HG03064 (cell line): ENCODE data around the gene TRPM4.
"Not testable (repeated sequence)": the region's sequence is repeated elsewhere in the genome, so short reads cannot be mapped to it uniquely, and the experiment has no call there.

Experiments used
- ATAC-seq: cut with Tn5 transposase; IDR thresholded peaks from one replicate; pipeline ENCODE4 v1.9.1; 2021; ENCODE audit warnings: low read depth; ENCODE audit not compliant: unreplicated experiment

The TRPM4 gene

GRCh38 chr19:49186108-49186507, 28.5 kb downstream of the TRPM4 start:
- ATAC-seq, result no peak

GRCh38 chr19:49188626-49189200, 31.1 kb downstream of the TRPM4 start:
- no peak for ATAC-seq

DNA sequence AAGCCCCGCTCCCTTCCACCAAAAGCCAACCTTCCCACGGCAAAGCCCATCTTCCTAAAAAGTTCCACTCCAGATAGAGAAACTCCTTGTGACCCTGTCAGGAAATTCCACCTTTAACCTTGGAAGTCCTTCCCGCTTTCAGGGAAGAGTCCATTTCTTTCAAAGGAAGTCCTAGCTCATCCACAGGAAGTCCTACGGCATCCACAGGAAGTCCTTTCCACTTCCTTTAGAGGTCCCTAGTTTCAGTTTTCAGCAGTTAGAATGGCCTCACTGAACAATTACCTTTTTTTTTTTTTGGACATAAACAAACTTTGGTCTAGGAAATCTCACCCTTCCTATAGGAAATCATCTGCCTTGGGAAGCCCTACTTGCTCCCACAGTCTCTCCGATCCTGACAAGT, 31.7 kb downstream of the TRPM4 start:
- ATAC-seq, result no peak

- ATAC-seq, result no peak
Measured at GRCh38 chr19:49190781-49191180, 33.2 kb downstream of the TRPM4 start.

DNA sequence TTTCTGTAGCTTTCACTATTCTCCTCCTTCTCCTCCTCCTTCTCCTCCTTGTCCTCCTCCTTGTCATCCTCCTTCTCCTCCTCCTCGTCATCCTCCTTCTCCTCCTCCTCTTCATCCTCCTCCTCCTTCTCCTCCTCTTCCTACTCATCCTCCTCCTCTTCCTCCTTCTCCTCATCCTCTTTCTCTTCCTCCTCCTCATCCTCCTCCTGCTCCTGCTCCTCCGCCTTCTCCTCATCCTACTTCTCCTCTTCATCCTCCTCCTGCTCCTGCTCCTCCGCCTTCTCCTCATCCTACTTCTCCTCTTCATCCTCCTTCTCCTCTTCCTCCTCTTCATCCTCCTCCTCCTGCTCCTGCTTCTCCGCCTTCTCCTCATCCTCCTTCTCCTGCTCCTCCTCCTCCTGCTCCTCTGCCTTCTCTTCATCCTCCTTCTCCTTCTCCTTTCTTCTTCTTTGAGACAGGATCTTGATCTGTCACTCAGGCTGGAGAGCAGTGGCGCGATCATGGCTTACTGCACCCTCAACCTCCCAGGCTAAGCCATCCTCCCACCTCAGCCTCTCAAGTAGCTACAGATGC, 36.3 kb downstream of the TRPM4 start:
- ATAC-seq, result no peak

DNA sequence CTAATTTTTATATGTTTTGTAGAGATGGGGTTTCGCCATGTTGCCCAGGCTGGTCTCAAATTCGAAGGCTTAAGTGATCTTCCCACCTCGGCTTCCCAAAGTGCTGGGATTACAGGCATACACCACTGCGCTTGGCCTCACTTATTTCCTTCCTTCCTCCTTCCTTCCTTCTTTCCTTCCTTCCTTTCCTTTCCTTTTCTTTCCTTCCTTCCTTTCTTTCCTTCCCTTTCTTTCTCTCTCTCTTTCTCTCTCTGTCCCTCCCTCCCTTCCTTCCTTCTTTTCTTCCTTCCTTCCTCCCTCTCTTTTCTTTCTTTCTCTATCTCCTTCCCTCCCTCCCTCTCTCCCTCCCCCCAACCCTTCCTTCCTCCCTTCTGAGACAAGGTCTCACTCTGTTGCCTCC, 36.8 kb downstream of the TRPM4 start:
- no peak for ATAC-seq

DNA sequence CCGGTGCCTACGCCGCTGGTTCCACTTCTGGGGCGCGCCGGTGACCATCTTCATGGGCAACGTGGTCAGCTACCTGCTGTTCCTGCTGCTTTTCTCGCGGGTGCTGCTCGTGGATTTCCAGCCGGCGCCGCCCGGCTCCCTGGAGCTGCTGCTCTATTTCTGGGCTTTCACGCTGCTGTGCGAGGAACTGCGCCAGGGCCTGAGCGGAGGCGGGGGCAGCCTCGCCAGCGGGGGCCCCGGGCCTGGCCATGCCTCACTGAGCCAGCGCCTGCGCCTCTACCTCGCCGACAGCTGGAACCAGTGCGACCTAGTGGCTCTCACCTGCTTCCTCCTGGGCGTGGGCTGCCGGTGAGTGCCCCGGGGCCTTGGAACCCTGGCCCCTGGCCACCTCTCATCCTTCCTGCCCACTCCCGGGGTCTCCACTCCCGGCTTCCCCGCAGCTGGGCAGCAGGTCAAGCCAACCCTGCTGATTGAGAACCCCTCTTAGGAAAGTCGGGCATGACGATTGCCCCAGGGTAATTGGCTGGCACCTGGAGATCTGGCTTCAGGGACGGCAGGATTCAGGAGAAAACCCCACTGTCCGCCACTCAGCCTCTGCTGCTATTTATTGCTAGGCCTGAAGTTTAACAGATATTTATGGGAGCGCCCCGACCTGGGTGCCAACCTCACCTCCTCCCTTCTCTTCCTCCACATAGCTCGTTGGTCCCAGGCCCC, 39.1 kb downstream of the TRPM4 start:
- no peak for ATAC-seq

DNA sequence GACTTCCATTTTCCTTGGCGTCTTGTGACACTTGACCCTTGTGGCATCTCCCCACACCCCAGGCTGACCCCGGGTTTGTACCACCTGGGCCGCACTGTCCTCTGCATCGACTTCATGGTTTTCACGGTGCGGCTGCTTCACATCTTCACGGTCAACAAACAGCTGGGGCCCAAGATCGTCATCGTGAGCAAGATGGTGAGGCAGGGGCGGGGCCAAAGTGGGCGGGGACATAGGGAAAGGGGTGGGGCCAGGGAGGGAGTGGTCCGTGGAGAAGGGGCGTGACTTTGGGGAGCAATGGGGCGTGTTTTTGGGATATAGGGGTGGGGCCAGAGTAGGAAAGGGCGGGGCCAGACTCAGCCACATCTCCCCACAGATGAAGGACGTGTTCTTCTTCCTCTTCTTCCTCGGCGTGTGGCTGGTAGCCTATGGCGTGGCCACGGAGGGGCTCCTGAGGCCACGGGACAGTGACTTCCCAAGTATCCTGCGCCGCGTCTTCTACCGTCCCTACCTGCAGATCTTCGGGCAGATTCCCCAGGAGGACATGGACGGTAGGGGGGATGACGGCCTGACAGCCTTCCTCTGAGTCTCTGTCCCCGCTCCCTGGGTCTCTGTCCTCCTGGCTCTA, 42.8 kb downstream of the TRPM4 start:
- no peak for ATAC-seq

DNA sequence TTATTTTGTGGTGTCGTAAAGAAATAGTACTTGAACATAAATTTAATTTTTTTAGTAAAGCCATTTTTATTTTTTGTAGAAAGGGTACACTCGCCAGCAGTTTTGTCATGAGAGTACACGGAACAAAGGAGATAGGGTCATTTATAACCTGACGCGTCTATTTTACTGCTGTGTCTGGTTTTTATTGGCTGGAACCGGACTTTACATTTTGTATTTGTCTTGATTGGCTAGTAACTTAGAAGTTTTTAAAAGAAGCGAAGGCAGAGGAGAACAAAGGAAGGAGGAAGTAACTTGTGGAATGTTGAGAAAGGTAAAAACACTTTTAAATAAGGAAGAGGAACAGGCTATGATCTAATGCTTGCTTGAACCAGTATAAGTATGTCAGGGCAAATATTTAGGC, 43.5 kb downstream of the TRPM4 start:
- no peak for ATAC-seq

GRCh38 chr19:49205114-49205513, 47.5 kb downstream of the TRPM4 start:
- ATAC-seq, result no peak

GRCh38 chr19:49209502-49209901, 51.9 kb downstream of the TRPM4 start:
- not testable (repeated sequence) for ATAC-seq

DNA sequence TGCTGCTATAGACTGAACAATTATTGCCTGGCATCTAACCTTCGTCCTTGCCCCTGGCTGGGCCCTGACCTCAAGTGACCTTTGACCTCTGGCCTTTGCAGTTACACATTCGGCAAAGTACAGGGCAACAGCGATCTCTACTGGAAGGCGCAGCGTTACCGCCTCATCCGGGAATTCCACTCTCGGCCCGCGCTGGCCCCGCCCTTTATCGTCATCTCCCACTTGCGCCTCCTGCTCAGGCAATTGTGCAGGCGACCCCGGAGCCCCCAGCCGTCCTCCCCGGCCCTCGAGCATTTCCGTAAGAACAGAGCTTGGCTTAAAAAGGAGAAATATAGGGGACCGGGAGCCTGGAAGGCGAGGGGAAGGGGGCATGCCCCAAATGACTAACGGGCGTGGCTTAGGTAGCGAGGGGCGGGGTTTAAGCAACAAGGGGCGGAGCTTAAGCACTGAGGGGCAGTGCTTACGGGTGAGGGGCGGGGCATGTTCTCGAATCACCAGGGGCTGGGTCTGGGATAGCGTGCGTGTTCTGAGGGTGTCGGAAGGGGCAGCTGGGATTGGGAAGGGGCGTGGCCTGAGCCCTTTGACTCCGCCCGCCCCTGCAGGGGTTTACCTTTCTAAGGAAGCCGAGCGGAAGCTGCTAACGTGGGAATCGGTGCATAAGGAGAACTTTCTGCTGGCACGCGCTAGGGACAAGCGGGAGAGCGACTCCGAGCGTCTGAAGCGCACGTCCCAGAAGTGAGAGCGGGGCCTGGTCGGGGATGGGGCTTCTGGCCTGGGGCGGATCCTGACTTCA, 52.7 kb downstream of the TRPM4 start:
- ATAC-seq, result no peak

- no peak for ATAC-seq
Measured at GRCh38 chr19:49210901-49211451, 53.4 kb downstream of the TRPM4 start.

- no peak for ATAC-seq
Measured at GRCh38 chr19:49212016-49212701, 54.6 kb downstream of the TRPM4 start.

DNA sequence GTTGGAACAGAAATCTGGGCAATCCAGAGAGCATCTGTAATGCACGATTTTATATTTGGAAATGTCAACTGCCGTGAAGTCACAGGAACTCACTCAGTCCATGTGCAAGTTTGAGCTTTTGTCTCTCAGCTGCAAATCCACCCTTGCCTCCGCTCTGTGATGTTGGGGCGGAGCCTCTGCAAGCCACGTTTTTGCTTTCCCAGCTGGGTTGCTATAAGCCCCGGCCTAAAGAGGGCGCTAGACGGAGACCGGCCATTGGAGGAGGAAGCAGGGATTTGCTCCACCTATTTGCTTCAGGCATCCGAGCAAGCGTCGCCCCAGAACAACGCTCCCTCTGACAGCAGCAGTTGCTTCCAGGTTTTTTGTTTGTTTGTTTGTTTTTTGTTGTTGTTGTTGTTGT, 56.2 kb downstream of the TRPM4 start:
- no peak for ATAC-seq

DNA sequence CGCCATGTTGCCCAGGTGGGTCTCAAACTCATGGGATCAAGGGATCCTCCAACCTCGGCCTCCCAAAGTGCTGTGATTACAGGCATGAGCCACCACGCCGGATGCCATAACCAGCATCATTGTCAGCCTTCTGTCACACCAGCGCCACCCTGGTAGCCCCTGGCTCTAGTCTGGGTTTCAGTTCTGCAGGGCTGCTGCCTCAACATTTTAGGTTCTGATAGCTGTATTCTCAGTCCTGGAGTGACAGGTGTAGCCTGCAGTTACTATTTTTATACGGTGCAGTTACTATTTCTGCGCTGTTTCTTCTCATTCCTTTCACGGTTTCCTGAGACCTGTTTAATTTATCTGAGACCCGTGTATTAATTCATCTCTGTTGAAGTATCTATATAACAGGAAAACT, 57.1 kb downstream of the TRPM4 start:
- ATAC-seq, result no peak

GRCh38 chr19:49216071-49216470, 58.5 kb downstream of the TRPM4 start:
- ATAC-seq, result no peak

GRCh38 chr19:49217382-49217781, 59.8 kb downstream of the TRPM4 start:
- no peak for ATAC-seq

DNA sequence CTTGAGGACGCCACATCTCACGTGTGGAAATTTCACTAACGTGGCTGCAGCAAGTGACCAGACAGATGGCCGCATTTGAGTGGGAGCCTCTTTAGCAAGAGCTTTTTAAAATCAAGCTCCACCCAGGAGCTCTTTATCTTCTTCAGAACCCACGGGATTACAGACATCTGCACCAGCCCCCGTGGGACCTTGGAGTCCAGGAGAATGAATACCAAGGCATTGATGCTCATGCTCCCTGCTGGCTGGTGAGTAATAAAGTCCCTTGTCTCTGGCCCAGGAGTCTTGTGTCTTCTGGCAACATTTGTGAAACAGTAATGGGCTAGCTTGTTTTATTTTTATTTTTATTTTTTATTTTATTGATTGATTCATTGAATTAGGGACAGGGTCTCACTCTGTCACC, 64.4 kb downstream of the TRPM4 start:
- ATAC-seq, result no peak

DNA sequence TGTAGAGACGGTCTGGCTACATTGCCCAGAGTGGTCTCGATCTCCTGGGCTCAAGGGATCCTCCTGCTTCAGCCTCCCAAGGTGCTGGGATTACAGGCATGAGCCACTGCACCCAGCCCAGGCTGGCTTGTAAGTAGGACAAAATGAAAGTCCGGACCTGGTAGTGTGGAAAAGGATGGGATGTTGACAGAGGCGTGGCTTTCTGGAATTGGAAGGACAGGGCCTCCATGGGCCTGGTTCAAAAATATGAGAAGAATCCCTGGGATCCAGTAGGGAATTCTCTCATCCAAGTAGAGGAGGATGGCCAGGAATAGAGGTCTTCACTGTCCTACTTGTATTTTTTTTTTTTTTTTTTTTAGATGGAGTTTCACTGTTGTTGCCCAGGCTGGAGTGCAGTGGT, 64.9 kb downstream of the TRPM4 start:
- no peak for ATAC-seq
